Activated CD4-positive, alpha-beta T cell treated with anti-CD3 and anti-CD28 coated beads, Interleukin-2, amount 50 U/mL, for 16 hours (primary cell): ENCODE results near the gene GMDS.
A peak's percentile ranks its signal among the peaks of the same experiment; 100 is the strongest.

Experiments
- DNase-seq: peaks from one replicate; pipeline ENCODE4 v3.0.0-alpha.2; 2020

Gene GMDS

GRCh38 chr6:1631251-1631650, 614.2 kb downstream of the GMDS start:
- no peak for DNase-seq

- DNase-seq: no peak
Observed at GRCh38 chr6:1630771-1631217, 614.6 kb downstream of the GMDS start.

GRCh38 chr6:1630212-1630770, 615.1 kb downstream of the GMDS start:
- DNase-seq: no peak

GRCh38 chr6:1629316-1629715, 616.1 kb downstream of the GMDS start:
- DNase-seq: no peak

DNA sequence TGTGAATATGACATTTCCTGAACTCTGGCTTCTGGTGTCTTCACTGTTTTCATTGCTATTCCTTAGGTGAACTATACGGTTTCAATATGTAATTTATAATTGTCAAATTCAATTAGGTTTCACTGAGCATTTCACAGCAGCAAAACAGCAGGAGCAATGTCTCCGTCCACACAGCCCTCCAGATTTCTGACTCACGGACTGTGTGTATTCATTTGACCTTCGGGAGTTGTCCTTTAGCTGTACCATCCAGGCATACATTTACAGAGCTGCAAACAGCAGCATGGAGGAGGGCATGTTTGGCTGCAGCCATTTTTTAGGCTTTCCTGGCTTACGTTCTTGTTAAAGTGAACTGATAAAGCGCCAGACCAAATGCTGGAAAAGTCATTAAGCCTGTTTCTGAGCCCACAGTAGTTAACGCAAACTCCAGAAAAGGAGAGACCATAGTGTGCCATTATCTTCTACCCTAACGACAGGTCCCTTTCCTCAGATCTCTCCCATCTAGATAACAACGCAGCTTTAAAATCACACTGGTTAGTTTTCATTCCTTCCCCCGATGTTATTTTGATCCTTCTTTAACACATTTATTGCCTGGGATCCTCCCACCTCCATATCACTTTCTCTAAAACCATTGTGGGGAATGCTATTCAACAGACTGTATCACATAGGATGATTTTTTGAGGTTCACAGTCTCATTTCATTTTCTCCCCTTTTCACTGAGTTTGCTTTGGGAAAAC, 617.4 kb downstream of the GMDS start:
- no peak for DNase-seq

DNA sequence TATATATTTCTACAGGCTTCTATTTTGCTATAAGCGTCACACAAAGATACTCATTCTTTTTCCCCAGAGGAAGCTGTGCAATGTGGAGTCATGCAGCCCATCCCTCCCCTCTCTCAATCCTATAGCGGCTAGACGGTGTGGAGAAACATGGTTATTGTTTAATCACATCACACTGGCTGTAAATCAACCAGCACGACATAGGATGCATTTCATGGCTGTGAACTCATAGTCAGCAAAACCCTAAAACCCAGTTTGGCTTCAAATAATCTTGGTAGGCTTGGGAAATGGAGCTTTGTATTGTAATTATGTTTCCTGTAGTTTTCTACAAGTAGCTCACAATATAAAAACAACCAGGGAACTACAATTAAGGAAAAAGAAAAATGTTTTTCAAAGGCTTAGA, 618.9 kb downstream of the GMDS start:
- no peak for DNase-seq

DNA sequence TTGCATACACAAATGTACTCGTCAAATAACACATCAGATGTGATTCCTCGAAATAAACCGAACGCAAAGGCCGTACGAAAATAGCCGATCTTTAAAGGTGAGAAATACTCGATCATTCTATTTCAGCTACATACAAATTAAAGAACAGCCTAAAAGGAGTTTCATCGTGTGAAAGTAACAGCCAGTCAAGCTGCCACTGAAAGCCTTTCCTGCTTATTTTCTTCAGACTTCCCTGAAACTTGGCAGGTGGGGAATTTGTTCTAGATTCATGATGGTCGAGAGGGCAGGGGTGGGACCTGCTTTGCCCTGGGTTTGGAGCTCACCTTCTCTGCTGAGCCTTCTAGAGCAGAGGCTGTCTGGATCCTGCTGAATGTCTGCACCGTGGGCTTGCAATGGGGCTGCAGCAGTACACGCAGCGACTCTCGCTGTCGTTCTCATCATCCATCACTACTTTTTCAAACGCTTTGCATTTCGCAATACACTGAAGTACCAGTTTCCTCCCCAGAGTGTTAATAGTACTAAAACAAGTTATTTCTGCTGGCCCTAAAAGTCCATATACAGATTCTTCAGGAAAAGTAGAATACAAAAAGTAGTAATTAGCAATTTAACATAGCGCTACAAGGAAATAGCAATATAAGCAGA, 619.5 kb downstream of the GMDS start:
- no peak for DNase-seq

DNA sequence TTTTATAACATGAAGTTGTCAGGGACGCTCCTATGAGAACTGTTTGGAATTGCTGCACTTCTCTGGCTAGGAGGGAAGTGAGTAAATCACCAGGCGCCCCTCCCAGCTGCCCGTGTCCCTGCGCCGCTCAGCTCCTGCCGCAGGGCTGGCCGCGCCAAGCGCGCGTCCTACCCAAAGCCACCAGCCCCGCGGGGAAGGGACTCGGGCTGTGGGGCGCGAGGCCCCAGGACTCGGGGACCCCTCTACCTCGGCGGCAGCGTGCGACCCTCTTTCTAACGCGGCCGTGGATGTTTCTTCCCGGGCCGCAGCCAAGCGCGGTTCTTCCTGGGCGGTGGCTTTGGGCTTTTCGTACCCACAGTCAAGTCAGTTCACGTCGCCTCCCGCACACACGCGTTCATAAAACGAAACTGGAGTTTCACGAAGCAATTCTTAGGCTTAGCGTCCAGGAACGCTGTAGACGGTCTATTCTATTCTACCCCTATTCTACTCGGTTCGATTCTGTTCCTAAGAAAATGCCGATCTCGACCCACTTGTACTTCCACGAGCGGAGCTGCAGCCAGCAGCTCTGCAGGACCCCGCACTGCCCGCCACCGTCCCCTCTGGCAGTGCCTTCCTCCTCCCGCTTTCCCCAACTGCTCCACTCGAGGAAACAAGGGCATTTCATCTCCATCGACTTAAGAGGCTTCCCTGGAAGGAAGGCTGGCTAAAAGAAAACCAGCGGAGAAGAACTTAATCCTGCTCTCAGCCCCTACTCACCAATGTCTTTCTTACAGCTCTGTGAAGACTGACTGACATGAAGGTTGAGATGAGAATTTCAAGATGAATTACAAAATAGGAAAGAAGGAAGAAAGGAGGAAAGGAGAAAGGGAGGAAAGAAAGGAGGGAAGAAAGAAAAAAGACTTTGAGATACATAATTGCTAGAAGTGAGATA, 620.3 kb downstream of the GMDS start:
- DNase-seq: no peak

DNA sequence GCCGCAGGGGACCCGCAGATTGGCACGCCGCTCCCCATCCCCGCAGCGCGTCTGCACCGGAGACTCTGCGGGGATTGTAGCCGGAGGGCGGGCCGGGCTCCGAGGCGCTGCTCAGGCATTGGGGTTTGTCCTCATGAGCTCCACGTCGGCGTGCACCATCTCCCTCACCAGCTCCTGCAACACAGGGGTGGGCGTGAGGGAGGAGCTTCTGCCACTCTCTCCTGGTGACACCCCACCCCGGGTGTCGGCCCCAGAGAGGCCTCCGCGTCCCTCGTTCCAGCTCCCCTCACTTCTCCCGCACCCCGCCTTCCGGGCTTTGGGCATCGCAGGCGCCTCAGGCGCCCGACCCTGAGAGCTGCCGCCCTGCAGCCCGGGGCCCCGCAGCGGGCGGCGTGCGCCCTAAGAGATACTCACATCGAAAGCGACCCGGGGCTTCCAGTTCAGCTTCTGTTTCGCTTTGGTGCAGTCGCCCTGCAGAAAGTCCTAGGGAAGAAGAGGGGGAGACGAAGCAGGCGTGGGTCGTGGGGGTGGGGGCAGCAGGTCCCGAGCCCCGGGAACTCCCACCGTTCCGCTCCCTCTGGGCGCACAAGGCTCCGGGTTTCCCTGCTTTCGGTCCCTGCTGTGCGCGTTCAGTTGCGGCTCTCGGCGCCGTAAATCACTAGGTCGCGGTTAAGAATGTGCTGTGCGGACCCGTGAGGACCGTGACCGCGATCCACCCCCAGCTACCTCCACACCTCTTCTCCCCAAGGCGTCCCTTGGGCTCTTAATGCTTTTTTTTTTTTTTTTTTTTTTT, 621.2 kb downstream of the GMDS start:
- peak; percentile 34 for DNase-seq

GRCh38 chr6:1623769-1624057, 621.7 kb downstream of the GMDS start:
- DNase-seq: no peak

GRCh38 chr6:1622851-1623768, 622.3 kb downstream of the GMDS start:
- DNase-seq: no peak

DNA sequence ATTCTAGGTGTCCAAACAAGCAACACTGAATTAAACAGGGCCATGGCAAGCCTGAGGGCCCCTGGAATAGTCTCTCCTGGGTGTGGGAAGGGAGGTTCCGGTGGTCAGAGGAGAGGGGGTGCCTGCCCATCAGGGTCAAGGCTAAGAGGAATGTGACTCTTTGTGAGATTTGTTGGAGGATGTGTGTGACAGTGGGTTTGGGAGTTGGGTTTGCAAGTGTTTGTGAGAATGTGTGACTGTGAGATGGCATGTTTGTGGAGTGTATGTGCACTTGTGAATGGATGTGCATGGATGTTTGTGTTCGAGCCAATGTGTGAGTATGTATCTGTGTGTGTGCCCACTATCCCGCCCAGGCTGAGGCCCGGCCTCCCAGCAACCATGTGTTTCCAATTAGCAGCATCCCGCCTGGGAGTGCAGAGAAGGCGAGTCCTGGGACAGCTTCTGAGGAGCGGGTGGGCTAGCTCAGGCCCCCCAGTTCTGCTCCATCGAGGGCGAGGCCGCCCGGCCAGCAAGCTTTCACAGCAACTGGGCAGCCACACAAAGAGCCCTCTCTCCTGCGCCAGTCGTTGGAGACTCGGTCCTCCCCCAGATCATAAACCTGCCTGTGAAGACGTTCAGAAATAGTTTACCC, 623.1 kb downstream of the GMDS start:
- DNase-seq: no peak

DNA sequence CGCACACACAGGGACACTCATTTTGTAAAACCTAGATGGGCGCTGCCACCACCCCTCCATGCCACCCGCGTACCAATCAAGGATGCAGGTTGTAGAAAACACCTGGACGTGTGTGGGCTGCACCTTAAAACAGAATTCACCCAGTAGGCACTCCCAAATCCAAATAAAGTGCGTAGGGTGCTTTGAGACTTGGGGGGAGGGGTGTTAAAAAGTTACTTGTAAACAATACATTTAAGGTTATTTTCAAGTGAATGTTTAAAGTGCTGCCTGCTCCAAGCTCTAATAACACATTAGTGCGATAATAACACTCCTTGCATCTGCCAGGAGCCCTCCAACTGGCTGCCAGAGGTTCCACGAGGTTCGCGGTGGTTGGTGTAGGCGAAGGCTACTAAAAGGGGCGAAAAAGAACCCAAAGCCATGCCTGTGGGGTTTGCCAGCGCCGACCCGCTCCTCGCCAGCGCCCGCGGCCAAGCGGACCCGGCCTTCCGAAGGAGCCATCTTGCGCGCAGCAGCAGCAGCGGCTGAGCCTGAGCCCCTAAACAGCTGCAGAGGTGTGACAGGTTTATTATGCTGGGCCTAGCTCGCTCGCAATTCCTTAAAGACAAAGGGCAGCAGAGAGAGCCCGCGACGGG, 624.2 kb downstream of the GMDS start:
- DNase-seq: no peak

- DNase-seq: no peak
Observed at GRCh38 chr6:1620504-1621069, 624.8 kb downstream of the GMDS start.

DNA sequence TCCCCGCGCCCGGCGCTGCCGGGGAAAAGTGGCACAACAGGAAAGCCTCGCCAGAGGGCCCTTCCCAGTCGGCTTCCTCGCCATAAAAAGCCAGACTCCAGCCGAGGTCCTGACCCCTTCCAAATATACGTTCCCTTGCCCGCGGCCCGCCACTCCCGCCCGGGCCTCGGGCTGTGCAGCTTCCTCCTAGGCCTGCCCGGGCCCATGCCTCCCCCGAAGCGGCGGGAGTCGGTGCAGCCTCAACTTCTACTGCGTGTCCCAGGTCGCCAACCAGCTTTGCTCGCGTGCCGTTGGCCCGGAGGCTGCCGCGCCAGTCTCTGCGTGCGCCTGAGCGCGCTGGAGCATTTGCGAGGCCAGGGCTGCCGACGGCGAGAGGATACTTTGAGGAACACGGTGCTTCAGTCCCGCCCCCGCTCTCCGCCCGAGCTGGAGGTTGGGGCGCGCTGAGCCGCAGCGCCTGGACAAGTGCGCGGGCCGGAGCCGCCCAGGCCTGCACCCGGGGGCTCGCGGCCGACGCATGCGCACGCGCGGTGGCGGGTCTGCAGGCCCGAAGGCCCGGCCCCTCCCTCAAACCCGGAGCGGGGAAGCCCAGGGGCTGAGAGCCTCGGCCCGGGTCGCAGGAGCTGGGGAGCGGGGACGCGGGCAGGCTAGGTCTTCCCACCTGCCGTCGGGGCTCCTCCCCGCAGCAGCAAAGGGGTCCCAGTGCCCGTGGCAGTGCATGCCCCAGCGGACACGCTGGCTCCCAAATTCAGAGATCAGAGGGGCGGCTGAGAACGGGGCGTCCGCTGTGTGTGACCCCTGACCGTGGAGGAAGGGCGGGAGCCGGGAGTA, 625.5 kb downstream of the GMDS start:
- DNase-seq: no peak

DNA sequence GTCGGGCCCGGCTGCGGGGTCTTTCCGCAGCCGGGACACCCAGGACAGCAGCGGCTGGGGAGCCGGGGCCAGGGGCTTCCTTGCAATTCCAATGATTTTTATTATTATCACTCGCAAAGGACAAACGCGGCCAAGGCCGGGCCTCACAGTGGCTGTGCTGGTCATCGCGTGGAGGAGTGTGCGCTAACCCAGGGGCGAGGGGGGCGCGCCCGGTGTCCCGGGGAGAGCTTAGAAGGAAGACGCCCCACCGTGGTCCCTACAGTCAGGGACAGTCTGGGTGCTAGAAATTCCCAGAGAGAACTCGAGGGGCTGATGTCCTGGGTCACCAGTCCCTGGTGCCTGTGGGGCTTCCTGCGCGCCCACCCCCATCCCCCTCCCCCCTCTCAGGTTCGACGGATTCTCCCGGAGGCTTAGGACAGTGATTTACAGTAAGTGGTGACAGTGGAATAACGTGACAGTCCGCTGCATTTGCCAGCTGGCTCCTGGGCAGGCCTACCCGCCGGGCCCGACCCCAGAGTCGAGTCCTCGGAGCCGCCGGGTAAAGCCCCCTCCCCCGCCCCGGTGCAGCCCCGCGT, 626.2 kb downstream of the GMDS start:
- no peak for DNase-seq

- DNase-seq: no peak
Observed at GRCh38 chr6:1618311-1619097, 626.9 kb downstream of the GMDS start.
